H1 (cell line): Measurements from ENCODE around the gene YPEL4.

Experiments
- CEBPB ChIP-seq: IDR thresholded peaks from 2 replicates; pipeline ENCODE4 v1.6.1; 2012; ENCODE audit warnings: low read depth, low read length
- EP300 ChIP-seq, 2 experiments: IDR thresholded peaks; 1 replicate in 1 of 2; 2 replicates in 1 of 2; pipeline ENCODE4 v1.6.1; 2011 to 2012; ENCODE audit warnings: low read depth in 2 of 2, low read length in 2 of 2, mild to moderate bottlenecking in 2 of 2, borderline replicate concordance in 1 of 2, inconsistent platforms in 1 of 2, moderate library complexity in 1 of 2
- EZH2 ChIP-seq: fragments of 200-600 bp; sonication (generic); IDR thresholded peaks from 2 replicates; pipeline ENCODE4 v1.7.1; 2012; ENCODE audit warnings: low read depth, mild to moderate bottlenecking, moderate library complexity, low read length, inconsistent platforms; ENCODE audit not compliant: severe bottlenecking
- MAFK ChIP-seq: IDR thresholded peaks from 2 replicates; pipeline ENCODE4 v1.6.1; 2012; ENCODE audit warnings: low read depth, mild to moderate bottlenecking, improper control_type of control experiment, low read length
- PHF8 ChIP-seq: fragments of 200-600 bp; sonication (generic); conservative IDR thresholded peaks from 2 replicates; pipeline ENCODE4 v1.7.1; 2012; ENCODE audit warnings: low read depth, mild to moderate bottlenecking, inconsistent platforms, low read length, moderate library complexity
- POLR2A ChIP-seq, 2 experiments: IDR thresholded peaks; 1 replicate in 1 of 2; 2 replicates in 1 of 2; pipeline ENCODE4 v1.6.1; 2011; ENCODE audit warnings: low read depth in 2 of 2, low read length in 2 of 2, mild to moderate bottlenecking in 2 of 2; ENCODE audit errors: control extremely low read depth in 1 of 2
- RFX5 ChIP-seq: IDR thresholded peaks from 2 replicates; pipeline ENCODE4 v1.6.1; 2011; ENCODE audit warnings: low read depth, low read length, improper control_type of control experiment, borderline replicate concordance
- SP2 ChIP-seq: IDR thresholded peaks from 2 replicates; pipeline ENCODE4 v1.6.1; 2012; ENCODE audit warnings: mild to moderate bottlenecking, low read length, inconsistent platforms
- TAF1 ChIP-seq: IDR thresholded peaks from 2 replicates; pipeline ENCODE4 v1.6.1; 2011; ENCODE audit warnings: mild to moderate bottlenecking, low read depth, low read length
- TEAD4 ChIP-seq: IDR thresholded peaks from 2 replicates; pipeline ENCODE4 v1.6.1; 2012; ENCODE audit warnings: low read depth, low read length, inconsistent platforms, mixed read lengths
- TF ChIP-seq, protein P1 (sequence below): IDR thresholded peaks from 2 replicates; pipeline ENCODE4 v1.6.1; 2012; ENCODE audit warnings: inconsistent platforms
- TF ChIP-seq, protein P2 (sequence below), 3 experiments: IDR thresholded peaks; 1 replicate in 2 of 3; 2 replicates in 1 of 3; pipeline versions ENCODE4 v1.5.1 to v1.6.1; 2011; ENCODE audit warnings: low read length in 3 of 3, mild to moderate bottlenecking in 3 of 3, inconsistent platforms in 2 of 3, low read depth in 1 of 3, moderate library complexity in 1 of 3; ENCODE audit not compliant: insufficient read depth in 1 of 3; ENCODE audit errors: control extremely low read depth in 1 of 3
- TF ChIP-seq, protein P3 (sequence below): IDR thresholded peaks from 2 replicates; pipeline ENCODE4 v1.6.1; 2012; ENCODE audit warnings: low read length, inconsistent platforms

DNA sequence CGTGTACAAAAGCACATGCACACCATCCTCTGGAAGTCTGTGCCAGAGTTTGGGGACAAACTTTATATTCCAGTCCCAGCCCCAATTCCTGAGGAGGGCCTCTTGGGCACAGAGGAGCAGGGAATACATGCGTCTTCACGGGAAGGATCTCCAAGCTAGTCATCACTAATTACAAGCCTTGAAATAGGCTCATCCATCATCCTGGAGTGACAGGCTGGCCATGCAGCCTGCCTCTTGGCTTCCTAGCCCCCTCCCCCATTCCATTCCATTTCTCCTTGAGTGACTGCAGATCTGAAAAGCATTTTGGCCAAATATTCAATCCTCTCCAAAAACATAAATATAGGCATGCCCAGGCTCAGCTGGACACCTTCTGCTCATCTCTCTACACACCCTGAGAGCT is 27.4 kb downstream of the YPEL4 start:
- TF ChIP-seq TAF1 (no peak), EZH2 (no peak), EP300 (IDR thresholded peaks at IDR 0.05; ENCODE audit: borderline replicate concordance in 1 of 2, low read depth in 2 of 2, low read length in 2 of 2) (no peak), RFX5 (no peak), CEBPB (no peak), SP2 (no peak), TEAD4 (no peak), POLR2A (IDR thresholded peaks at IDR 0.05; ENCODE audit: control extremely low read depth in 1 of 2, low read depth in 2 of 2, low read length in 2 of 2) (no peak), PHF8 (no peak), MAFK (no peak)
- TF ChIP-seq, protein P1, sequence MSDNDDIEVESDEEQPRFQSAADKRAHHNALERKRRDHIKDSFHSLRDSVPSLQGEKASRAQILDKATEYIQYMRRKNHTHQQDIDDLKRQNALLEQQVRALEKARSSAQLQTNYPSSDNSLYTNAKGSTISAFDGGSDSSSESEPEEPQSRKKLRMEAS, result no peak
- TF ChIP-seq, protein P2, sequence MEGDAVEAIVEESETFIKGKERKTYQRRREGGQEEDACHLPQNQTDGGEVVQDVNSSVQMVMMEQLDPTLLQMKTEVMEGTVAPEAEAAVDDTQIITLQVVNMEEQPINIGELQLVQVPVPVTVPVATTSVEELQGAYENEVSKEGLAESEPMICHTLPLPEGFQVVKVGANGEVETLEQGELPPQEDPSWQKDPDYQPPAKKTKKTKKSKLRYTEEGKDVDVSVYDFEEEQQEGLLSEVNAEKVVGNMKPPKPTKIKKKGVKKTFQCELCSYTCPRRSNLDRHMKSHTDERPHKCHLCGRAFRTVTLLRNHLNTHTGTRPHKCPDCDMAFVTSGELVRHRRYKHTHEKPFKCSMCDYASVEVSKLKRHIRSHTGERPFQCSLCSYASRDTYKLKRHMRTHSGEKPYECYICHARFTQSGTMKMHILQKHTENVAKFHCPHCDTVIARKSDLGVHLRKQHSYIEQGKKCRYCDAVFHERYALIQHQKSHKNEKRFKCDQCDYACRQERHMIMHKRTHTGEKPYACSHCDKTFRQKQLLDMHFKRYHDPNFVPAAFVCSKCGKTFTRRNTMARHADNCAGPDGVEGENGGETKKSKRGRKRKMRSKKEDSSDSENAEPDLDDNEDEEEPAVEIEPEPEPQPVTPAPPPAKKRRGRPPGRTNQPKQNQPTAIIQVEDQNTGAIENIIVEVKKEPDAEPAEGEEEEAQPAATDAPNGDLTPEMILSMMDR (IDR thresholded peaks at IDR 0.05; ENCODE audit: control extremely low read depth in 1 of 3, insufficient read depth in 1 of 3, low read depth in 1 of 3, low read length in 3 of 3), result no peak
- TF ChIP-seq, protein P3, sequence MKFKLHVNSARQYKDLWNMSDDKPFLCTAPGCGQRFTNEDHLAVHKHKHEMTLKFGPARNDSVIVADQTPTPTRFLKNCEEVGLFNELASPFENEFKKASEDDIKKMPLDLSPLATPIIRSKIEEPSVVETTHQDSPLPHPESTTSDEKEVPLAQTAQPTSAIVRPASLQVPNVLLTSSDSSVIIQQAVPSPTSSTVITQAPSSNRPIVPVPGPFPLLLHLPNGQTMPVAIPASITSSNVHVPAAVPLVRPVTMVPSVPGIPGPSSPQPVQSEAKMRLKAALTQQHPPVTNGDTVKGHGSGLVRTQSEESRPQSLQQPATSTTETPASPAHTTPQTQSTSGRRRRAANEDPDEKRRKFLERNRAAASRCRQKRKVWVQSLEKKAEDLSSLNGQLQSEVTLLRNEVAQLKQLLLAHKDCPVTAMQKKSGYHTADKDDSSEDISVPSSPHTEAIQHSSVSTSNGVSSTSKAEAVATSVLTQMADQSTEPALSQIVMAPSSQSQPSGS, result no peak
